Epidermal melanocyte (primary cell): ENCODE data around the gene CERS6.

Experiments used
- DNase-seq: peaks from one replicate; pipeline ENCODE4 v3.0.0; 2011; ENCODE audit warnings: low spot score; ENCODE audit not compliant: insufficient read length

The CERS6 gene

GRCh38 chr2:168443818-168444217 lies 12.3 kb upstream of the CERS6 start:
- DNase-seq, result no peak

- no peak for DNase-seq
Measured at GRCh38 chr2:168445960-168446359, 10.1 kb upstream of the CERS6 start.

- DNase-seq, result no peak
Measured at GRCh38 chr2:168448980-168449379, 7.1 kb upstream of the CERS6 start.

- no peak for DNase-seq
Measured at GRCh38 chr2:168449419-168449818, 6.7 kb upstream of the CERS6 start.

- DNase-seq, result no peak
Measured at GRCh38 chr2:168450171-168450570, 5.9 kb upstream of the CERS6 start.

- DNase-seq, result no peak
Measured at GRCh38 chr2:168450732-168451131, 5.3 kb upstream of the CERS6 start.

- no peak for DNase-seq
Measured at GRCh38 chr2:168452781-168453180, 3.3 kb upstream of the CERS6 start.

- no peak for DNase-seq
Measured at GRCh38 chr2:168453404-168453803, 2.7 kb upstream of the CERS6 start.

GRCh38 chr2:168454737-168455644 lies 1.1 kb upstream of the CERS6 start:
- DNase-seq, result no peak

- DNase-seq, result no peak
Measured at GRCh38 chr2:168456521-168457189, 583 bp downstream of the CERS6 start.

- DNase-seq, result no peak
Measured at GRCh38 chr2:168457190-168457895, 1.3 kb downstream of the CERS6 start.

- DNase-seq, result no peak
Measured at GRCh38 chr2:168458139-168458538, 2.1 kb downstream of the CERS6 start.

GRCh38 chr2:168459256-168459655 lies 3.2 kb downstream of the CERS6 start:
- DNase-seq, result no peak

GRCh38 chr2:168460571-168460970 lies 4.5 kb downstream of the CERS6 start:
- no peak for DNase-seq

- no peak for DNase-seq
Measured at GRCh38 chr2:168461178-168461941, 5.3 kb downstream of the CERS6 start.

GRCh38 chr2:168461942-168462331 lies 5.9 kb downstream of the CERS6 start:
- no peak for DNase-seq

GRCh38 chr2:168462543-168463045 lies 6.5 kb downstream of the CERS6 start:
- DNase-seq, result no peak

GRCh38 chr2:168465594-168465993 lies 9.5 kb downstream of the CERS6 start:
- DNase-seq, result no peak

- no peak for DNase-seq
Measured at GRCh38 chr2:168466190-168466737, 10.2 kb downstream of the CERS6 start.

- DNase-seq, result no peak
Measured at GRCh38 chr2:168466834-168467565, 10.9 kb downstream of the CERS6 start.
